B cell (primary cell): Measurements from ENCODE around the gene KHNYN. TPM values are rescaled to one million over a fixed set of nuclear protein-coding genes. Genes with fewer than 3 reads are reported as not detected.
"Not testable (repeated sequence)": the region's sequence is repeated elsewhere in the genome, so short reads cannot be mapped to it uniquely, and the experiment has no call there.

ENCODE experiments used
- ATAC-seq: fragments of 200-7000 bp; cut with Tn5 transposase; one replicate; pipeline ENCODE4 v1.10.0; 2021; ENCODE audit warnings: low read depth, mild to moderate bottlenecking, moderate number of reproducible peaks, moderate library complexity
- CTCF ChIA-PET: fragments of 350-600 bp; sonication (Branson Sonifier 250); formaldehyde crosslinking; loops from one replicate; lab custom pipeline; 2021; ENCODE audit warnings: antibody characterized with exemption, inconsistent platforms; lab: Charles Lee
- POLR2A ChIA-PET: fragments of 350-600 bp; sonication (Branson Sonifier 250); formaldehyde crosslinking; loops from one replicate; lab custom pipeline; 2021; ENCODE audit warnings: antibody characterized with exemption; lab: Charles Lee
- DNase-seq: peaks from one replicate; pipeline ENCODE4 v3.0.0; 2013
- H2AFZ ChIP-seq: 2 replicates; pipeline ENCODE4 v1.6.1; 2012; ENCODE audit warnings: mild to moderate bottlenecking, low read depth, low read length; ENCODE audit not compliant: insufficient read depth, poor library complexity, severe bottlenecking
- H3K27ac ChIP-seq, 2 donors: 1 replicate in 1 of 2; 2 replicates in 1 of 2; pipeline ENCODE4 v1.5.1; 2012 to 2013; ENCODE audit warnings: low read length in 2 of 2, mild to moderate bottlenecking in 2 of 2, moderate library complexity in 1 of 2
- H3K27me3 ChIP-seq, 4 experiments: fragments of 200-600 bp in 1 of 4; sonication (generic) in 1 of 4; replicated peaks in 1 of 4; 1 replicate in 2 of 4; 2 replicates in 2 of 4; pipeline versions ENCODE4 v1.6.1 to v1.7.0; 2013 to 2016; ENCODE audit warnings: low read length in 3 of 4, mild to moderate bottlenecking in 2 of 4, mixed read lengths in 1 of 4, moderate library complexity in 1 of 4; ENCODE audit not compliant: insufficient read depth in 4 of 4, control insufficient read depth in 3 of 4; ENCODE audit errors: control extremely low read depth in 1 of 4
- H3K36me3 ChIP-seq, 2 experiments: replicated peaks in 1 of 2; 1 replicate in 1 of 2; 2 replicates in 1 of 2; pipeline versions ENCODE4 v1.6.1 to v1.7.1; 2013; ENCODE audit warnings: low read length in 1 of 2; ENCODE audit not compliant: insufficient read depth in 2 of 2, control insufficient read depth in 1 of 2; ENCODE audit errors: control extremely low read depth in 1 of 2, extremely low read depth in 1 of 2
- H3K4me1 ChIP-seq, 2 donors: fragments of 200-600 bp in 1 of 2; sonication (generic) in 1 of 2; 1 replicate in 1 of 2; 2 replicates in 1 of 2; pipeline versions ENCODE4 v1.5.1 to v1.6.1; 2013 to 2017; ENCODE audit warnings: low read length in 2 of 2; ENCODE audit not compliant: control insufficient read depth in 2 of 2, insufficient read depth in 2 of 2
- H3K4me2 ChIP-seq: replicated peaks from 2 replicates; pipeline ENCODE3; 2012; ENCODE audit warnings: mild to moderate bottlenecking, low read depth, low read length; ENCODE audit not compliant: poor library complexity, severe bottlenecking
- H3K4me3 ChIP-seq, 5 experiments: fragments of 200-600 bp in 1 of 5; sonication (generic) in 1 of 5; 1 replicate in 3 of 5; 2 replicates in 2 of 5; pipeline versions ENCODE4 v1.5.1 to v1.7.0; 2011 to 2016; ENCODE audit warnings: low read length in 4 of 5, mild to moderate bottlenecking in 4 of 5, low read depth in 2 of 5, control low read depth in 1 of 5, moderate library complexity in 1 of 5; ENCODE audit not compliant: insufficient read depth in 1 of 5; ENCODE audit errors: control extremely low read depth in 1 of 5, extremely low read depth in 1 of 5
- H3K79me2 ChIP-seq: fragments of 200-600 bp; sonication (generic); one replicate; pipeline ENCODE4 v1.6.0; 2016; ENCODE audit warnings: low read length; ENCODE audit not compliant: control insufficient read depth, insufficient read depth
- H3K9ac ChIP-seq: fragments of 200-600 bp; sonication (generic); 2 replicates; pipeline ENCODE4 v1.6.1; 2017; ENCODE audit warnings: mild to moderate bottlenecking, low read length, moderate library complexity
- H3K9me3 ChIP-seq, 3 donors: one replicate each; pipeline versions ENCODE4 v1.6.1 to v1.7.1; 2013; ENCODE audit warnings: low read length in 2 of 3; ENCODE audit not compliant: control insufficient read depth in 2 of 3, insufficient read depth in 1 of 3; ENCODE audit errors: control extremely low read depth in 1 of 3
- H4K20me1 ChIP-seq: 2 replicates; pipeline ENCODE4 v1.6.0; 2012; ENCODE audit warnings: mild to moderate bottlenecking, low read length; ENCODE audit not compliant: insufficient read depth, control insufficient read depth, poor library complexity, severe bottlenecking
- H3K27ac Mint-ChIP-seq: one replicate; pipeline ENCODE4 v1.8.0; 2021; ENCODE audit warnings: mixed read lengths
- H3K27me3 Mint-ChIP-seq: one replicate; pipeline ENCODE4 v1.8.0; 2021; ENCODE audit warnings: mixed read lengths
- H3K4me1 Mint-ChIP-seq: one replicate; pipeline ENCODE4 v1.8.0; 2021; ENCODE audit warnings: mixed read lengths
- H3K4me3 Mint-ChIP-seq: one replicate; pipeline ENCODE4 v1.8.0; 2021; ENCODE audit warnings: mixed read lengths
- H3K9me3 Mint-ChIP-seq: one replicate; pipeline ENCODE4 v1.8.0; 2022; ENCODE audit warnings: mixed read lengths; ENCODE audit not compliant: insufficient read depth
- CTCF ChIP-seq: fragments of 200-600 bp; IDR thresholded peaks from one replicate; pipeline ENCODE4 v1.8.0; 2022; ENCODE audit warnings: antibody characterized with exemption, mild to moderate bottlenecking
- EZH2 ChIP-seq: IDR thresholded peaks from 2 replicates; pipeline ENCODE4 v1.6.1; 2012; ENCODE audit warnings: borderline replicate concordance, low read depth, mild to moderate bottlenecking, moderate library complexity, low read length; ENCODE audit not compliant: insufficient read depth, poor library complexity, severe bottlenecking
- WGBS: methylation state at CpG from one replicate; pipeline ENCODE4 v1.1.5; 2013; ENCODE audit warnings: missing lambda C conversion rate; ENCODE audit not compliant: insufficient coverage; 5-methylcytosine and 5-hydroxymethylcytosine counted together
- intact Hi-C: fragments of 100-400 bp; cut with micrococcal nuclease; formaldehyde crosslinking; loops from one replicate; pipeline ENCODE4 v1.10.0; 2022
- polyA plus RNA-seq: library from polyadenylated mRNA; depleted of rRNA; stranded (reverse); fragments of >200 nt; gene quantifications from 2 replicates; pipeline ENCODE4 v1.2.3, GENCODE V29; 2012
- total RNA-seq, 2 donors: library from RNA; stranded (reverse); fragments of 120-200 nt in 1 of 2; gene quantifications; 1 replicate in 1 of 2; 2 replicates in 1 of 2; pipeline versions ENCODE4 v1.2.3 to v1.2.4, GENCODE V29; 2013 to 2022

Gene KHNYN
- total and polyA plus RNA-seq, 2 donors (not counting 1 experiment from before 2014, with no cell fraction given): 74.4 to 184 TPM

GRCh38 chr14:24473211-24473610 lies 43.5 kb downstream of the KHNYN start:
- Histone ChIP-seq H3K27me3 (no peaks in the 10 kb centered on the region), H3K4me3 (no peak overlapping the region), H3K36me3 (no peaks in the 10 kb centered on the region), H3K4me1 (no peaks in the 10 kb centered on the region), H3K9me3 (no peaks in the 10 kb centered on the region), H4K20me1 (no peaks in the 10 kb centered on the region), H3K4me2 (no peak overlapping the region), H2AFZ (no peak overlapping the region), H3K27ac (no peak overlapping the region), H3K9ac (no peak overlapping the region), H3K79me2 (no peaks in the 10 kb centered on the region)
- intact Hi-C loops: no loop called here
- Mint-ChIP-seq H3K4me1 (no peaks in the 10 kb centered on the region), H3K27me3 (no peaks in the 10 kb centered on the region), H3K9me3 (peaks cover 5% of the 10 kb centered on the region), H3K27ac (no peak overlapping the region), H3K4me3 (no peak overlapping the region)
- 81% methylated on average over 9 of the region's 12 CpGs for WGBS
- ChIA-PET POLR2A (no interaction called here), CTCF (no interaction called here)
- TF ChIP-seq CTCF (no peak), EZH2 (no peak)
- DNase-seq (no peak), ATAC-seq (no peak)

- TF ChIP-seq EZH2: no peak
- TF ChIP-seq CTCF: no peak
- Histone ChIP-seq H3K4me3 (no peak overlapping the region), H3K79me2 (no peaks in the 10 kb centered on the region), H3K9ac (no peak overlapping the region), H3K9me3 (no peaks in the 10 kb centered on the region), H3K4me1 (no peaks in the 10 kb centered on the region), H3K4me2 (no peak overlapping the region), H3K36me3 (no peaks in the 10 kb centered on the region), H4K20me1 (no peaks in the 10 kb centered on the region), H3K27ac (no peak overlapping the region), H2AFZ (no peak overlapping the region), H3K27me3 (no peaks in the 10 kb centered on the region)
- Mint-ChIP-seq H3K4me1 (no peaks in the 10 kb centered on the region), H3K27me3 (no peaks in the 10 kb centered on the region), H3K4me3 (no peak overlapping the region), H3K27ac (no peak overlapping the region), H3K9me3 (peaks cover 6% of the 10 kb centered on the region)
- DNase-seq (no peak), ATAC-seq (no peak)
- POLR2A ChIA-PET: no interaction called here
- CTCF ChIA-PET: no interaction called here
- WGBS: no CpG with 5 or more reads among the region's 4 CpGs
- intact Hi-C loops: no loop called here
Measured at GRCh38 chr14:24475261-24475660, 45.5 kb downstream of the KHNYN start.

DNA sequence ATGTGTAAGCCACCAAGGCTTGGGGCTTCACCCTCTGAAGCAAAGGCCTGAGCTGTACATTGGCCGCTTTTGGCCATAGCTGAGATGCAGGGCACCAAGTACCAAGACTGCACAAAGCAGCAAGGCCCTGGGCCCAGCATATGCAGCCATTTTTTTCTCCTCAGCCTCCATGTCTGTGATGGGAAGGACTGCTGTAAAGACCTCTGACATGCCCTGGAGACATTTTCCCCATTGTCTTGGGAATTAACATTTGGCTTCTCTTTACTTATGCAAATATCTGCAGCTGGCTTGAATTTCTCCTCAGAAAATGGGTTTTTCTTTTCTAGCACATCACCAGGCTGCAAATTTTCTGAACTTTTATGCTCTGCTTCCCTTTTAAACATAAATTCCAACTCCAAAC lies 50.2 kb downstream of the KHNYN start:
- H3K27ac Mint-ChIP-seq, H3K27me3 Mint-ChIP-seq, POLR2A ChIA-PET, ATAC-seq, H3K27me3 ChIP-seq, H3K9me3 Mint-ChIP-seq, H3K4me1 ChIP-seq, H3K4me3 ChIP-seq, H3K4me3 Mint-ChIP-seq, H3K27ac ChIP-seq, H2AFZ ChIP-seq, H4K20me1 ChIP-seq, DNase-seq, CTCF ChIA-PET, H3K79me2 ChIP-seq, H3K4me2 ChIP-seq, H3K36me3 ChIP-seq, H3K9ac ChIP-seq, H3K9me3 ChIP-seq: not testable (repeated sequence)
- peaks cover 17% of the 10 kb centered on the region for H3K4me1 Mint-ChIP-seq
- intact Hi-C loops: loop anchor here (5.0 kb wide), 2 partner anchors 197 to 652 kb away; no protein-coding TSS in a partner anchor
- 15% methylated on average over 1 of the region's 1 CpG for WGBS
